ENCODE data around the gene PDE6G.

The PDE6G gene

DNA sequence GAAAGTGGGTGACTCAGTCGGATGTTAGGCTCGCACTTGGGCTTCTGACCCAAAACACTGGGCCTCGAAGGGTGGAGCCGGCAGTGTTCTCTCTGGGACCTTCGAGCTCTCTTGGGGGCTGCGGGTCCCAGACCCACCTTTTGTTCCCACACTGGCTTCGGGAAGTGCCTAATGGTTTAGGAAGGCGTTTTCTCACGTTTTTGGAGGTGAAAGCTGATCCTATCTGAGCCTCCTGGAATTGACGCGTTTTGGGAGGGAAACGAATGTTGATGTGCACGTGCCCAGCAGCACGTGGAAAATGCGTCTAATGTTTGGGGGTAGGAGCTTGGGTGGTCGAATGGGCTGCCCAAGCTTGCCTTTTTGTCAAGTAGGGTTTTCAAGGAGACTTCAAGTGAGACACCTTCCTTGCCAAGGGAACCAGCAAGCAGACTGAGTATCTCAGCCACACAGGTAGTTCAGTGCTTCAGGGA is 28.1 kb upstream of the PDE6G start:
- no peak; the same call in 1 of the 3 replicates for ATAC-seq
- TF ChIP-seq GLIS3 (CRISPR knock-in tag; IDR thresholded peaks at IDR 0.05) (no peak), RARB (CRISPR knock-in tag; IDR thresholded peaks at IDR 0.05) (no peak), ZC3H10 (CRISPR knock-in tag; IDR thresholded peaks at IDR 0.05) (no peak), PPARA (CRISPR knock-in tag; IDR thresholded peaks at IDR 0.05; ENCODE audit: borderline replicate concordance) (no peak), TSHZ2 (CRISPR knock-in tag; IDR thresholded peaks at IDR 0.05) (no peak), CSDC2 (CRISPR knock-in tag; IDR thresholded peaks at IDR 0.05) (no peak), ZFP30 (CRISPR knock-in tag; IDR thresholded peaks at IDR 0.05) (no peak), CREB5 (CRISPR knock-in tag; IDR thresholded peaks at IDR 0.05; ENCODE audit: low read depth) (no peak), ISL1 (CRISPR knock-in tag; IDR thresholded peaks at IDR 0.05) (no peak), SNAI2 (CRISPR knock-in tag; IDR thresholded peaks at IDR 0.05) (no peak), ZFP3 (CRISPR knock-in tag; IDR thresholded peaks at IDR 0.05) (no peak), ARNTL (CRISPR knock-in tag; IDR thresholded peaks at IDR 0.05; ENCODE audit: borderline replicate concordance, low read depth) (no peak), ESRRG (CRISPR knock-in tag; IDR thresholded peaks at IDR 0.05) (no peak), ZNF565 (CRISPR knock-in tag; conservative IDR thresholded peaks at IDR 0.05; ENCODE audit: low read depth) (no peak), OSR1 (CRISPR knock-in tag; IDR thresholded peaks at IDR 0.05) (no peak), CSRNP3 (CRISPR knock-in tag; IDR thresholded peaks at IDR 0.05) (no peak)
- TF ChIP-seq, protein P1, sequence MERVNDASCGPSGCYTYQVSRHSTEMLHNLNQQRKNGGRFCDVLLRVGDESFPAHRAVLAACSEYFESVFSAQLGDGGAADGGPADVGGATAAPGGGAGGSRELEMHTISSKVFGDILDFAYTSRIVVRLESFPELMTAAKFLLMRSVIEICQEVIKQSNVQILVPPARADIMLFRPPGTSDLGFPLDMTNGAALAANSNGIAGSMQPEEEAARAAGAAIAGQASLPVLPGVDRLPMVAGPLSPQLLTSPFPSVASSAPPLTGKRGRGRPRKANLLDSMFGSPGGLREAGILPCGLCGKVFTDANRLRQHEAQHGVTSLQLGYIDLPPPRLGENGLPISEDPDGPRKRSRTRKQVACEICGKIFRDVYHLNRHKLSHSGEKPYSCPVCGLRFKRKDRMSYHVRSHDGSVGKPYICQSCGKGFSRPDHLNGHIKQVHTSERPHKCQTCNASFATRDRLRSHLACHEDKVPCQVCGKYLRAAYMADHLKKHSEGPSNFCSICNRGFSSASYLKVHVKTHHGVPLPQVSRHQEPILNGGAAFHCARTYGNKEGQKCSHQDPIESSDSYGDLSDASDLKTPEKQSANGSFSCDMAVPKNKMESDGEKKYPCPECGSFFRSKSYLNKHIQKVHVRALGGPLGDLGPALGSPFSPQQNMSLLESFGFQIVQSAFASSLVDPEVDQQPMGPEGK (CRISPR knock-in tag; IDR thresholded peaks at IDR 0.05; ENCODE audit: borderline replicate concordance): no peak
- TF ChIP-seq, protein P2, sequence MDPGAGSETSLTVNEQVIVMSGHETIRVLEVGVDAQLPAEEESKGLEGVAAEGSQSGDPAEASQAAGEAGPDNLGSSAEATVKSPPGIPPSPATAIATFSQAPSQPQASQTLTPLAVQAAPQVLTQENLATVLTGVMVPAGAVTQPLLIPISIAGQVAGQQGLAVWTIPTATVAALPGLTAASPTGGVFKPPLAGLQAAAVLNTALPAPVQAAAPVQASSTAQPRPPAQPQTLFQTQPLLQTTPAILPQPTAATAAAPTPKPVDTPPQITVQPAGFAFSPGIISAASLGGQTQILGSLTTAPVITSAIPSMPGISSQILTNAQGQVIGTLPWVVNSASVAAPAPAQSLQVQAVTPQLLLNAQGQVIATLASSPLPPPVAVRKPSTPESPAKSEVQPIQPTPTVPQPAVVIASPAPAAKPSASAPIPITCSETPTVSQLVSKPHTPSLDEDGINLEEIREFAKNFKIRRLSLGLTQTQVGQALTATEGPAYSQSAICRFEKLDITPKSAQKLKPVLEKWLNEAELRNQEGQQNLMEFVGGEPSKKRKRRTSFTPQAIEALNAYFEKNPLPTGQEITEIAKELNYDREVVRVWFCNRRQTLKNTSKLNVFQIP (CRISPR knock-in tag; IDR thresholded peaks at IDR 0.05; ENCODE audit: borderline replicate concordance, low read depth): no peak

DNA sequence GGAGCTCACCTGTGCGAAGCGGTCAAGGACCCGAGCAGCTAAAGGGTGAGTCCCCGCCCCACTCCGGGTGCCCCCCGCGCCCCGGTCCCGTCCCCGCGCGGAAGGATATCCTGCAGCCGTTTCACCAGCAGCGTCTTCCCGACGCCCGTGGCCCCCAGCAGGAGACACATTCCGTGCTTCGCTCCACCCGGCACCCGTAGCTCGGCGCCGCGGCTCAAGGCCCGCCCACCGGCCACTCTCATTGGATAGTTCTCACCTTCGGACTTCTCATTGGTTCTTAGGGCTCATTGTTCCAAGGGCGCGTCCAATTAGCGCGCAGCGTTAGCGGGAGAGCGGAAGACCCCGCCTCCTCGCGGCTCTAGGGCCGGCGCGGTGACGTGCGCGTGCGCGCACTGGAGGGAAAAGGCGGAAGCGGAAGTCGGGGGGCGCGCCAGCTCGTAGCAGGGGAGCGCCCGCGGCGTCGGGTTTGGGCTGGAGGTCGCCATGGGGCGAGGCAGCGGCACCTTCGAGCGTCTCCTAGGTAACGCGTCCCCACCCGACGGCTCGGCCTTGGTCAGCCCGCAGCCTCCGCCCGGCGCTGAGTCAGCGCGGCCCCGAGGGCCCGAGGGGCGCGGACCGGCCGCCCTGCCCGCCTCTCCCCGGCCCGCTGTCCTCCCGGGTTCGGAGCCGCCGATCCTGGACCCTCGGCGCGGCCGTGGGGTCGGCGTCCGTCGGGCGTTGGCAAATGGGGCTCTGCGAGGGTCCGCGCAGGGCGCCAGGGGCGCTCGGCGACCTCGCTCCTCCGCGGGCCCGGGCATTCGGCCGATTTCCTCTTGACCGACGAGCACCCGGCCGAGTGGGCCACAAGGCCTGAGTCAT is 27.5 kb upstream of the PDE6G start, which contains the start of the genes ARL16 and HGS:
TSS of gene ARL16 (minus strand) at position 214 of the 858 bp plus-strand sequence. CDS start at position 170, 44 bp downstream.
TSS of gene HGS (plus strand) at position 428 of the 858 bp plus-strand sequence. CDS start at position 484, 56 bp downstream.
- ATAC-seq: peak; percentile 96
- TF ChIP-seq, protein P1 (CRISPR knock-in tag; IDR thresholded peaks at IDR 0.05; ENCODE audit: borderline replicate concordance): peak; percentile 79; the same call in 1 of the 2 replicates
- TF ChIP-seq CSRNP3 (CRISPR knock-in tag; IDR thresholded peaks at IDR 0.05) (no peak), TSHZ2 (CRISPR knock-in tag; IDR thresholded peaks at IDR 0.05) (peak; percentile 52; the same call in 1 of the 2 replicates)
